Naive thymus-derived CD8-positive, alpha-beta T cell (primary cell): ENCODE results near the gene TNS1. TPM values are rescaled to one million over a fixed set of nuclear protein-coding genes. Genes with fewer than 3 reads are reported as not detected.
"Not testable (repeated sequence)": the region's sequence is repeated elsewhere in the genome, so short reads cannot be mapped to it uniquely, and the experiment has no call there.

ENCODE experiments used
- ATAC-seq, 2 donors: fragments of 150-1000 bp; cut with Tn5 transposase in 1 of 2; sonication (Bioruptor Pico), chemical (Tn5 transposase) in 1 of 2; 1 replicate in 1 of 2; 2 replicates in 1 of 2; pipeline ENCODE4 v1.10.0; 2021; ENCODE audit warnings: mild to moderate bottlenecking in 2 of 2, moderate library complexity in 2 of 2
- POLR2A ChIA-PET: fragments of 350-600 bp; sonication (Branson Sonifier 250); formaldehyde crosslinking; loops from one replicate; lab custom pipeline; 2021; ENCODE audit warnings: antibody characterized with exemption; lab: Charles Lee
- DNase-seq, 10 donors: peaks; one replicate each; pipeline versions ENCODE4 v3.0.0 to v3.0.0-alpha.2; 2020 to 2022
- H3K27ac Mint-ChIP-seq, 10 donors: one replicate each; pipeline ENCODE4 v1.8.0; 2020 to 2022; ENCODE audit warnings: mild to moderate bottlenecking in 10 of 10, mixed read lengths in 10 of 10, moderate library complexity in 4 of 10, inconsistent platforms in 1 of 10
- H3K27me3 Mint-ChIP-seq, 5 donors: one replicate each; pipeline ENCODE4 v1.8.0; 2021 to 2022; ENCODE audit warnings: mixed read lengths in 5 of 5
- H3K36me3 Mint-ChIP-seq, 3 donors: one replicate each; pipeline ENCODE4 v1.8.0; 2020 to 2022; ENCODE audit warnings: mixed read lengths in 3 of 3, mild to moderate bottlenecking in 2 of 3, inconsistent platforms in 1 of 3
- H3K4me1 Mint-ChIP-seq, 4 donors: one replicate each; pipeline ENCODE4 v1.8.0; 2021 to 2022; ENCODE audit warnings: mixed read lengths in 4 of 4
- H3K4me3 Mint-ChIP-seq, 10 donors: one replicate each; pipeline ENCODE4 v1.8.0; 2020 to 2022; ENCODE audit warnings: mild to moderate bottlenecking in 10 of 10, mixed read lengths in 10 of 10, moderate library complexity in 6 of 10, inconsistent platforms in 1 of 10
- H3K9me3 Mint-ChIP-seq, 9 donors: one replicate each; pipeline ENCODE4 v1.8.0; 2020 to 2022; ENCODE audit warnings: mixed read lengths in 9 of 9, mild to moderate bottlenecking in 3 of 9, inconsistent platforms in 1 of 9, moderate library complexity in 1 of 9
- polyA plus RNA-seq, 3 donors: library from polyadenylated mRNA; unstranded; fragments of 300-500 nt; fragmentation: Illumina TruSeq; gene quantifications; one replicate each; pipeline ENCODE4 v1.2.3, GENCODE V29; 2021
- total RNA-seq, 8 experiments: library from RNA in 2 of 8; stranded (reverse) in 2 of 8; gene quantifications; one replicate each; pipeline ENCODE4 v1.2.3 and lab custom pipeline; 2021 to 2026

The TNS1 gene
- total RNA-seq: under 1 TPM; 0.21 to 0.47 TPM
- not detected for polyA plus RNA-seq
- total RNA-seq (lab: John Stamatoyannopoulos, UW): 0 to 0.26 (median 0.07) reads per million in 6 experiments

DNA sequence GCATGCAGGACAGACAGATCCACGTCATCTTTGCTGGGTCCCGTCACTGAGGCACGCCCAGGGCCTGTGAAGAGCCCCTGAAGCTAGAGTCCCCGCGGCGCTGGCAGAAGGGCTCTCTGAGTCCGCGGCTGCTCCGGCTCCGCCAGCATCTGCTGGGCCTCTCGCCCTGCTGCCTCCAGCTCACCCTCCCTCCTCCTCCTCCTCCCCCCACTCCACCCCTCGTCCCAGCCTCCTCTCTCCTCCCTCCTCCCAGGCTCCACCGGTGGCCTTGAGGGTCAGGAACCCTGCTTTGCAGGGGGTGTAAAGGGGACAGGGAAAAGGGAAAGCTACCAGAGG lies at the start of gene TNS1:
Gene TNS1, minus strand, starts transcription at position 151 of the 336 bp plus-strand sequence. Its CDS starts 123 bp downstream, at position 28.
- POLR2A ChIA-PET: no interaction called here
- peaks cover 0 to 27% (median 6%) of the 10 kb centered on the region in 5 donors for H3K27me3 Mint-ChIP-seq
- peaks cover 0 to 9% (median 0%) of the 10 kb centered on the region in 4 donors for H3K4me1 Mint-ChIP-seq
- no peak within 1 kb of the TSS for H3K4me3 Mint-ChIP-seq
- H3K27ac Mint-ChIP-seq: no peak within 1 kb of the TSS
- H3K9me3 Mint-ChIP-seq: no peaks in the 10 kb centered on the region
- DNase-seq (no peak), ATAC-seq (no peak)
- H3K36me3 Mint-ChIP-seq: no peaks in the 10 kb centered on the region

DNA sequence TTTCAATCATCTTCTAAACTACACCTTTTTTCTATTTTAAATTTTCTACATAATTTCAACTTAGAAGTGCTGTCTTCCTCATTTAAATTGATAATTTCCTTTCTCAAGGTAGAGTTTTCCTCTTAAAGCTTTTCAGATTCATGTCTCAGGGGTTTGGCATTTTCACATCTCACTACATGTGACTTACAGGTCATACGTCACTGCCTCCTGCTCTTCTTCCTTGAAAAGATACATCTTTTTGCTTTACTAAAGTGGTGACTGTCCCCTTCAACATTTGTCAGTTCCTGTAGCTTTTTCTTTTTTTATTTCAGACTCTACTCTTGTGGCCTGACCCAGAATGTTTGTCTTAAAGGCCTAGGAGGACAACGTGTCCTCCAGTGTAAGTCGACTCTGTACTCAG lies 49.1 kb upstream of the TNS1 start:
- H3K27ac Mint-ChIP-seq: no peak overlapping the region
- H3K36me3 Mint-ChIP-seq: peaks cover 10 to 25% (median 20%) of the 10 kb centered on the region in 3 donors
- DNase-seq: no peak
- ATAC-seq: no peak
- H3K27me3 Mint-ChIP-seq: peaks cover 4 to 25% (median 9%) of the 10 kb centered on the region in 5 donors
- no peak overlapping the region for H3K4me3 Mint-ChIP-seq
- H3K9me3 Mint-ChIP-seq: peaks cover 3 to 31% (median 17%) of the 10 kb centered on the region in 9 donors
- POLR2A ChIA-PET: no interaction called here
- H3K4me1 Mint-ChIP-seq: no peaks in the 10 kb centered on the region

DNA sequence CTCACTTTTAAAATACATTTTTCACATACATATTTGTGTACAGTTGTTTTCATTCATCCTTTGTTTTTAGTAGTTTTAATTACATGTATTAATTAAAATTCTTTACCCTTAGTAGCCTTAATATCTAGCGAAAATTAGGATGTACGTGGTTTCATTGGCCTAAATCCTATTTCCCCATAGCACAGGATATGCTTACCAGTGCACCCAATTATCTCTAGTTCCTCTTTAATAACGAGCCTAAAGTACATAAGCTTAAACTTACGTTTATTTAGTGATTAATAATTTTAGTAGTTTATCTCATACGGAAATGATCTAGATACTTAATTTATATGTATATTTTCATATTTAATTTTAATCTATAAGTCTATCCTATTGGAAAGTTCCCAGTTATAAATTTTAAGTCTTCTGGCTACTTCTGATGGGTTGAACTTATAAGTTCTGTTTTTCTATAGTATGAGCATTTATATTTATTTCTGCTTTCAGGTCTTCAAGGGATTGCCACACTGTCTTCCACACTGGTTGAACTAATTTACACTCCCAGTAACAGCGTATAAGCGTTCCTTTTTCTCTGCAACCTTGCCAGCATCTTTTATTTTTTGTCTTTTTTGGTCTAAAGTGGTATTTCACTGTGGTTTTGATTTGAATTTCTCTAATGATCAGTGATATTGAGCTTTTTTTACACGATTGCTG lies 44.9 kb upstream of the TNS1 start:
- POLR2A ChIA-PET: no interaction called here
- Mint-ChIP-seq H3K27me3 (peaks cover 2 to 25% (median 6%) of the 10 kb centered on the region in 5 donors), H3K9me3 (peaks cover 3 to 43% (median 17%) of the 10 kb centered on the region in 9 donors), H3K4me1 (peaks cover 0 to 2% (median under 1%) of the 10 kb centered on the region in 4 donors), H3K4me3 (no peak overlapping the region), H3K36me3 (peaks cover 10 to 26% (median 20%) of the 10 kb centered on the region in 3 donors), H3K27ac (peak overlapping the region in 1 of 10 donors; percentile 6)
- no peak for ATAC-seq
- no peak for DNase-seq

DNA sequence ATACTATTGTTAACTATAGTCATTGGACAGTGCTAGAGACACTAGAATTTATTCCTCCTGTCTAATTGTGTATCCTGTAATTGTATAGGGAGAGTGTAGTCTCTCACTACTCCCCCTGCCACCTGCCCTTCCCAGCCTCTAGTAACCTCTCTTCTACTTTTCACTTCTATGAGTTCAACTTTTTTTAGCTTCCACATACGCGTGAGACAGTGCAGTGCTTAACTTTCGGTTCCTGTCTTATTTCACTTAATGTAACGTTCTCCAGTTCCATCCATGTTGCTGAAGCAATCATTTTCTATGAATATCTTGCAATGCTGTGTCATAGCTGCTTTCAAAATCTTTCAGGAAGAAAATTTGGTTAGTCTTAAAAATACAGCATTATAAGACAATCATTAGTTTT lies 43.4 kb upstream of the TNS1 start:
- POLR2A ChIA-PET: no interaction called here
- Mint-ChIP-seq H3K4me1 (peaks cover 0 to 9% (median 2%) of the 10 kb centered on the region in 4 donors), H3K27ac (no peak overlapping the region), H3K9me3 (peaks cover 0 to 36% (median 17%) of the 10 kb centered on the region in 9 donors), H3K36me3 (peaks cover 10 to 26% (median 17%) of the 10 kb centered on the region in 3 donors), H3K27me3 (peaks cover 4 to 29% (median 7%) of the 10 kb centered on the region in 5 donors), H3K4me3 (no peak overlapping the region)
- no peak for DNase-seq
- ATAC-seq: no peak

DNA sequence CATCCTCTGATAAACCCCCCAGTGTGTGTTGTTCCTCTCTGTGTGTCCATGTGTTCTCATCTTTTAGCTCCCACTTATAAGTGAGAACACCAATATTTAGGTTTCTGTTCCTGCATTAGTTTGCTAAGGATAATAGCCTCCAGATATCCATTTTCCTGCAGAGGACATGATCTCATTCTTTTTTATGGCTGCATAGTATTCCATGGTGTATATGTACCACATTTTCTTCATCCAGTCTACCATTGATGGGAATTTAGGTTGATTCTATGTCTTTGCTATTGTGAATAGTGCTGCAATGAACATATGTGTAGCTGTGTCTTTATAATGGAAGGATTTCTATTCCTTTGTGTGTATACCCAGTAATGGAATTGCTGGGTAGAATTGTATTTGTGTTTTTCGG lies 41.8 kb upstream of the TNS1 start:
- H3K27ac Mint-ChIP-seq: peak overlapping the region in 1 of 10 donors; percentile 48
- peaks cover 0 to 11% (median 2%) of the 10 kb centered on the region in 4 donors for H3K4me1 Mint-ChIP-seq
- not testable (repeated sequence) for H3K4me3 Mint-ChIP-seq, ATAC-seq, DNase-seq
- peaks cover 0 to 19% (median 6%) of the 10 kb centered on the region in 3 donors for H3K36me3 Mint-ChIP-seq
- peaks cover 5 to 36% (median 11%) of the 10 kb centered on the region in 5 donors for H3K27me3 Mint-ChIP-seq
- POLR2A ChIA-PET: interaction anchor here (0.6 kb wide), 1 partner anchor 819 kb away, joined by 3 read pairs; no protein-coding TSS in a partner anchor
- H3K9me3 Mint-ChIP-seq: peaks cover 0 to 24% (median 8%) of the 10 kb centered on the region in 9 donors

DNA sequence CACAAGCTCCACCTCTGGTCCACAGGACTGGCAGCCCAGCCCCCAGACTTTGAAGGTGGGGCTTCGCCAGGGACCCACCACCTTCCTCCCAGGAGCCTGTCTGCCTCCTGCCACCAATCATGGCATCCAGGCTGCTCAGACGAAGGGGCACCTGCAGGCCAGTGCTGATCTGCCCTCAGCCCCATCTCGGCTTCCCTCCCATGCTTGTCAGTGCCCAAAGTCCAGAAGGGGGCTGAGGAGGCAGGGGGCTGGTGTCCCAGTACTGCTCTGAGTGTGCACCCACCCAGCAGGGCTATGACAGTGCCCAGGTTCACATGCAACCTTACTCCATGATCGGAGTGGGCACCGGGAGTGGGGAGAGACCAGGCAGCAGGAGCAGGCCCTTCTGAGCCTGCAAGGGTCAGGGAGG lies 40.9 kb upstream of the TNS1 start:
- H3K4me1 Mint-ChIP-seq: peaks cover 6 to 17% (median 7%) of the 10 kb centered on the region in 4 donors
- peaks cover 0 to 12% (median 5%) of the 10 kb centered on the region in 3 donors for H3K36me3 Mint-ChIP-seq
- ATAC-seq (no peak), DNase-seq (no peak)
- POLR2A ChIA-PET: no interaction called here
- no peak overlapping the region for H3K4me3 Mint-ChIP-seq
- H3K27me3 Mint-ChIP-seq: peaks cover 11 to 42% (median 18%) of the 10 kb centered on the region in 5 donors
- H3K27ac Mint-ChIP-seq: no peak overlapping the region
- H3K9me3 Mint-ChIP-seq: peaks cover 0 to 15% (median 3%) of the 10 kb centered on the region in 9 donors

DNA sequence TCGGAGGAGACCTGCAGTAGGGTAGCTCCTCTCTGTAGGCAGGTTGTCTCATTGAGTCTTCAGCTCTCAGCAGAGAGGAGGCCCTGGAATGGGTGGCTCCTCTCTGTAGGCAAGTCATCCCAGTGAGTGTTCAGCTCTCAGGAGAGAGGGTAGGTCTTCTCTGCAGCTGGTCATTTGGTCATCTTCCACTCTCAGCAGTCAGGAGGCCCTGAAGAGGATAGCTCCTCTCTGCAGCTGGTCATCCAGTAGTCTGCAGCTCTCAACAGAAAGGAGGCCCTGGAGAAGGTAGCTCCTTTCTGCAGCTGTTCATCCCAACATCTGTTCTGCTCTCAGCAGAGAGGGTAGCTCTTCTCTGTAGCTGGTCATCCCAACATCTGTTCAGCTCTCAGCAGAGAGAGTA lies 40.3 kb upstream of the TNS1 start:
- no peak for ATAC-seq
- Mint-ChIP-seq H3K9me3 (peaks cover 0 to 15% (median 3%) of the 10 kb centered on the region in 9 donors), H3K4me3 (no peak overlapping the region), H3K4me1 (peaks cover 6 to 18% (median 8%) of the 10 kb centered on the region in 4 donors), H3K27ac (no peak overlapping the region), H3K27me3 (peaks cover 13 to 40% (median 19%) of the 10 kb centered on the region in 5 donors), H3K36me3 (peaks cover 0 to 12% (median 5%) of the 10 kb centered on the region in 3 donors)
- POLR2A ChIA-PET: no interaction called here
- DNase-seq: no peak

DNA sequence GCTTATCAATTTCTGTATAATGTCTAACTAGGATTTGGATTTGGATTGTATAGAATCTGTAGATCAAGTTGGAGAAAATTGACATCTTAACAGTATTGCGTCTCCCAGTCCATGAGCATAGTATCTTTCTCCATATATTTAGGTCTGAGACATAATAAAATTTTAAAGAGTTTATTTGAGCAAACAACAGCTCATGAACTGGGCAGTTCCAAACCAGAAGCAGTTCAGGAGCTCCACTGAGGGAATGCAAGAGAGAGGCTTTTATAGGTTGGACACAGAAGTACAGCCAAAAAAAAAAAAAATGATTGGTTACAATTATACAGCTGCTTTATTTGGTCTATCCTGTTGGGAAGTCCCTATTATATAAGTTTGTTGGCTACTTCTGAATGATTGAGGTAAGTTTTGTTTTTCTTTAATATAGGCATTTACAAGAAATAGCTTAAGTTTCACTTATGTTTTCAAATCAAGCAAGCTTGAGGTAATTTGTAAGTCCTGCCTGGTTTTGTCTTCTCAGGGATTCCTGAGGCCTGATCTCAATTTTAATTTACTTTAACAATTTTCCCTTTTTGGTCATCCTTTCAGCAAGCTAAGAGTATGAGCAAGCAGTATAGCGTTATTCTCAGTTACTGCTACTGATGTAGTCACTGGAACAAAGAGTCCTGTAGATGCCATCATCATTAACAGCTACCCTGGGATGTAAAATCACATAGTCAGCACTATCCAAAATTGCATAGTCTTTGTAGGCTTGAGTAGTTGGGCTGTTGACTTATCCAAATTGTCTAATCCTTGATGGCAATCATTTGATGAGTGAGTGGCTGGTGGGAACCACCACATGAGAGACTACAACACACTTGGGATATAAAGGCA lies 38.7 kb upstream of the TNS1 start:
- ATAC-seq: no peak
- DNase-seq: no peak
- Mint-ChIP-seq H3K36me3 (peaks cover 0 to 12% (median 5%) of the 10 kb centered on the region in 3 donors), H3K9me3 (peaks cover 0 to 15% (median 3%) of the 10 kb centered on the region in 9 donors), H3K27me3 (peaks cover 13 to 34% (median 19%) of the 10 kb centered on the region in 5 donors), H3K4me3 (no peak overlapping the region), H3K27ac (no peak overlapping the region), H3K4me1 (peaks cover 6 to 20% (median 8%) of the 10 kb centered on the region in 4 donors)
- POLR2A ChIA-PET: no interaction called here

DNA sequence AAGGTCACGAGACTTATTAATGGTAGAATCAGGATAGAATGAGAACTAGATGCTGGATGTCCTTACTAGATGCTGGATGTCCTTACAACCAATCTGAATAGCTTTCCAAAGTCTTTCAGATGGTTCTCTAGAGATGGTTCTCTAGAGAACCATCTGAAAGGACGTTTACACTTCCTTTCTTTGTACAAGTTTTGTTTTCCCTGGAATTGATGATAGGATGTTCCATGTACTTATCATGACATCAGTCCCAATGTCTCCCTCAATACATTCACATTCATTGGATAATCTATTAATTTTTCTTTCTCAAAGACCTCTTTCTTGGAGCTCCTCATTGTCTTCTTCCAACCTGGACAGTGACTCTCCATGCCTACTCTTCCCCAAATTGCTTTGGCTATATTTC lies 38.1 kb upstream of the TNS1 start:
- DNase-seq (no peak), ATAC-seq (no peak)
- no peak overlapping the region for H3K4me3 Mint-ChIP-seq
- H3K9me3 Mint-ChIP-seq: peaks cover 0 to 15% (median 3%) of the 10 kb centered on the region in 9 donors
- H3K27me3 Mint-ChIP-seq: peaks cover 10 to 34% (median 19%) of the 10 kb centered on the region in 5 donors
- POLR2A ChIA-PET: no interaction called here
- peaks cover 0 to 12% (median 5%) of the 10 kb centered on the region in 3 donors for H3K36me3 Mint-ChIP-seq
- peaks cover 5 to 20% (median 8%) of the 10 kb centered on the region in 4 donors for H3K4me1 Mint-ChIP-seq
- no peak overlapping the region for H3K27ac Mint-ChIP-seq

DNA sequence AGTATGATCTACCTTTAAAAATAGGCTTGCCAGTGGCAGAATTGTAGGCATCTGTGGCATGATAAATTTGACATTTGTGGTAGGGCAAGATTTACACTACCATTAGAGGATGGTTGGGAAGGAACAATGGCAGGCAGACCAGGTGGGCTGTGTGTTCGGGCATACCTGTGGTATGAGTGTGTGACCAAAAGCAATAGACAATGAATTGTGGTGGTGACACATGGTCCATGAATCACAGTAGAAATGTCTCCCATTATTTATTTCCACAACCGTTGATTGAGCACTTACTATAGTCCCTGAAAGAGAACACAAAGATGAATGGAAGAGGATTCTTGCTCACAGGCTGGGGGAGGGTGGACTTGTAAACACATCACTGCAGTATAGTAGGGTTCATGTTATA lies 36.4 kb upstream of the TNS1 start:
- DNase-seq (no peak), ATAC-seq (no peak)
- Mint-ChIP-seq H3K27me3 (peaks cover 7 to 34% (median 16%) of the 10 kb centered on the region in 5 donors), H3K4me3 (no peak overlapping the region), H3K9me3 (peaks cover 0 to 8% (median 0%) of the 10 kb centered on the region in 9 donors), H3K36me3 (peaks cover 0 to 12% (median 5%) of the 10 kb centered on the region in 3 donors), H3K27ac (no peak overlapping the region), H3K4me1 (peaks cover 7 to 30% (median 17%) of the 10 kb centered on the region in 4 donors)
- POLR2A ChIA-PET: no interaction called here

DNA sequence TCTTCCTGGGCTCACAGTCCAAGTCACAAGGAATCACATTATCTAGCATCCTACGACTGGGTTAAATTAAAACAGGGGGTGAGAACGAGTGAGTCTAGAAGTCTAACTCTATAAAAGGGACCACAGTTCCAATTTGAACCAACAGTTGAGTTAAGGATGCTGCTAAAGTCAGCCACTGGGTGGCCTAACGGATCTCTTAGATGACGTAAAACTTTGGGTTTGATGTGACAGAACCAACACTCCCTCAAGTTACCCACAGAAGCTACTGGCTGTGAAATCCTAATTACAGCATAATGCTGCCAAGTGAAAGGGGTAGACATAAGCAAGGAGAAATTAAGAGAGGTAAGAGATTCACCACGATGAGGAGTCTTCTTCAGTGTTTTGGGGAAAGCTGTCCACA lies 33.6 kb upstream of the TNS1 start:
- Mint-ChIP-seq H3K27me3 (peaks cover 7 to 31% (median 14%) of the 10 kb centered on the region in 5 donors), H3K27ac (peak overlapping the region in 2 of 10 donors; percentile 0 to 45), H3K4me1 (peaks cover 10 to 27% (median 18%) of the 10 kb centered on the region in 4 donors), H3K9me3 (no peaks in the 10 kb centered on the region), H3K4me3 (peak overlapping the region in 4 of 10 donors; percentile 1 to 65 (median 37)), H3K36me3 (peaks cover 0 to 4% (median 0%) of the 10 kb centered on the region in 3 donors)
- ATAC-seq (no peak), DNase-seq (no peak)
- POLR2A ChIA-PET: no interaction called here

DNA sequence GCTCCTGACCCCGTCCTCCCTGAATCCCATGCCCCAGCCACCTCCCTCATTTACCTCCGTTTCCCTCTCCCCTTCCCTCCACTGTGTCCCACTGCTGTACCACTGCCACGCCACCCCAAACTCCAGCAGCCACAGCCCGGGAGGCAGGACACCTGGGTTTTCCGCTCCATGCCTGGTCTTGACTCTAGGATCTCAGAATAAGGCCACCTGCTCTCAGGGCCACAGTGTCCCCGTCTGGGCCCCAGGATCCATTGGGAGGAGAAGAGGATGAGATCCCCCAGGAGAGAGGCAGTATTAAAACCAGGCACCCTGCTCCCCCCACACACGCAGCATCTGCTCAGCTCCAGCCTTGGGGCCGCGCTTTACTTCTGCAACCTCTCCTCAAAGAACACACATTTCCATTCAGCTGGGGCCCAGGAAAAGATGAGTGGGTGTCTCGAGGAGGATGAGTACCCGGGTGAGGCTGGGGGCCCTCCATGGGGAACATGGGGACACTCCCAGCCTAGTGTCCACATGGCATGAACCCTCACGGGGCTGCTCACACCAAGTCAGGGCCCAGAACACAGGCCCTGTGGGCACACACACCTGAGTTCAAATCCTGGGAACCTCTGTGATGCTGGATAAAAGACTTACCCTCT lies 32.8 kb upstream of the TNS1 start:
- DNase-seq (peak in 1 of 10 donors; percentile 37), ATAC-seq (no peak)
- peaks cover 7 to 23% (median 12%) of the 10 kb centered on the region in 5 donors for H3K27me3 Mint-ChIP-seq
- no peaks in the 10 kb centered on the region for H3K9me3 Mint-ChIP-seq
- H3K27ac Mint-ChIP-seq: peak overlapping the region in 5 of 10 donors; percentile 23 to 78 (median 60)
- H3K36me3 Mint-ChIP-seq: no peaks in the 10 kb centered on the region
- POLR2A ChIA-PET: no interaction called here
- H3K4me3 Mint-ChIP-seq: peak overlapping the region in 7 of 10 donors; percentile 45 to 87 (median 62)
- H3K4me1 Mint-ChIP-seq: peaks cover 10 to 24% (median 18%) of the 10 kb centered on the region in 4 donors
